ENCODE results near the gene KCNK18. TPM values are rescaled to one million over a fixed set of nuclear protein-coding genes. Genes with fewer than 3 reads are reported as not detected.

Gene KCNK18
- total RNA-seq, 1 donor from 2014 or later = not detected

DNA sequence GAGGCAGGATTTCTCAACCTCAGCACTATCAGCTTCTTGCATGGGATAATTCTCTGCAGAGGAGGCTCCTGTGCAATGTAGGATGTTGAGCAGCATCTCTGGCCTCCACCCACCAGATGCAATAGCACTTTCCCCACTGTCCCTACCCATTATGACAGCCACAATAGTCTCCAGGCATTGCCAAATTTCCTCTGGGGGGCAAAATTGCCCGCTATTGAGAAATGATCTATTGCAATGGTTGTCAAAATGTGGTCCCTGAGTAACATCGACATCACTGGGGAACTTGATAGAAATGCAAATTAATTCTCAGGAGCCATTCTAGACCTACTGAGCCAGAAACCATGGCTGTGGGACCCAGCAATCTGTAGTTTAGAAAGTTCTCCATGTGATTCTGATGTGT, 7.0 kb downstream of the KCNK18 start:
- Mint-ChIP-seq H3K9me3 (peaks cover 2% of the 10 kb centered on the region), H3K36me3 (no peaks in the 10 kb centered on the region), H3K27me3 (ENCODE audit: insufficient read depth, low read depth) (peaks cover 15% of the 10 kb centered on the region), H3K4me1 (no peaks in the 10 kb centered on the region), H3K4me3 (no peak overlapping the region), H3K27ac (no peak overlapping the region)
- no peaks in the 10 kb centered on the region for H3K36me3 ChIP-seq
- H3K4me1 ChIP-seq = no peaks in the 10 kb centered on the region
- no peaks in the 10 kb centered on the region for H3K9me3 ChIP-seq (ENCODE audit: low read depth)
- no peaks in the 10 kb centered on the region for H3F3A ChIP-seq (ENCODE audit: low read depth)
- TF ChIP-seq EZH2 (IDR thresholded peaks at IDR 0.05) = no peak
- TF ChIP-seq, protein P1, sequence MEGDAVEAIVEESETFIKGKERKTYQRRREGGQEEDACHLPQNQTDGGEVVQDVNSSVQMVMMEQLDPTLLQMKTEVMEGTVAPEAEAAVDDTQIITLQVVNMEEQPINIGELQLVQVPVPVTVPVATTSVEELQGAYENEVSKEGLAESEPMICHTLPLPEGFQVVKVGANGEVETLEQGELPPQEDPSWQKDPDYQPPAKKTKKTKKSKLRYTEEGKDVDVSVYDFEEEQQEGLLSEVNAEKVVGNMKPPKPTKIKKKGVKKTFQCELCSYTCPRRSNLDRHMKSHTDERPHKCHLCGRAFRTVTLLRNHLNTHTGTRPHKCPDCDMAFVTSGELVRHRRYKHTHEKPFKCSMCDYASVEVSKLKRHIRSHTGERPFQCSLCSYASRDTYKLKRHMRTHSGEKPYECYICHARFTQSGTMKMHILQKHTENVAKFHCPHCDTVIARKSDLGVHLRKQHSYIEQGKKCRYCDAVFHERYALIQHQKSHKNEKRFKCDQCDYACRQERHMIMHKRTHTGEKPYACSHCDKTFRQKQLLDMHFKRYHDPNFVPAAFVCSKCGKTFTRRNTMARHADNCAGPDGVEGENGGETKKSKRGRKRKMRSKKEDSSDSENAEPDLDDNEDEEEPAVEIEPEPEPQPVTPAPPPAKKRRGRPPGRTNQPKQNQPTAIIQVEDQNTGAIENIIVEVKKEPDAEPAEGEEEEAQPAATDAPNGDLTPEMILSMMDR (IDR thresholded peaks at IDR 0.05) = no peak
- TF ChIP-seq EZH2phosphoT487 (IDR thresholded peaks at IDR 0.05) = no peak
- no peaks in the 10 kb centered on the region for H3K27me3 ChIP-seq
- DNase-seq (ENCODE audit: low spot score) = no peak
- no peaks in the 10 kb centered on the region for H4K20me1 ChIP-seq (ENCODE audit: low read depth)
- H3K9ac ChIP-seq = no peak overlapping the region
- no peak overlapping the region for H3K4me2 ChIP-seq
- no peak overlapping the region for H3K27ac ChIP-seq
- no peak overlapping the region for H2AFZ ChIP-seq (replicated peaks)
- H3K4me3 ChIP-seq = no peak overlapping the region
- no peaks in the 10 kb centered on the region for H3K79me2 ChIP-seq (ENCODE audit: low read depth)

DNA sequence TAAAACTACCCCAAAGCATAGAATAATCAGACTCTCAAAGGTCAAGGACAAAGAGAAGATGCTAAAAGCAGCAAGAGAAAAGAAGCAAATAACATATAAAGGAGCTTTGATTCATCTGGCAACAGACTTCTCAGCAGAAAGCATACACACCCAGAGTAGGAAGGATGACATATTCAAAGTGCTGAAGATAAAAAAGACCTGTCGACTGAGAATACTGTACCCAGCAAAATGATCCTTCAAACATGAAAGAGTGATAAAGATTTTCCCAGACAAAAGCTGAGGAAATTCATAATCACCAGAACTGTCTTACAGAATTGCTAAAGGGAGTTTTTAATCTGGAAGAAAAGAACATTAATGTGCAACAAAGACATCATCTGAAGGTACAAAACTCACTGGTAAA, 14.9 kb downstream of the KCNK18 start:
- H3K9ac ChIP-seq = no peak overlapping the region
- peaks cover 19% of the 10 kb centered on the region for H3K9me3 Mint-ChIP-seq
- H3K4me3 ChIP-seq = no peak overlapping the region
- H2AFZ ChIP-seq (replicated peaks) = no peak overlapping the region
- no peak overlapping the region for H3K4me2 ChIP-seq
- TF ChIP-seq, protein P1 (IDR thresholded peaks at IDR 0.05) = no peak
- TF ChIP-seq EZH2 (IDR thresholded peaks at IDR 0.05) = no peak
- no peak for TF ChIP-seq EZH2phosphoT487 (IDR thresholded peaks at IDR 0.05)
- no peaks in the 10 kb centered on the region for H3K36me3 ChIP-seq
- no peaks in the 10 kb centered on the region for H3K36me3 Mint-ChIP-seq
- peaks cover 21% of the 10 kb centered on the region for H3K27me3 Mint-ChIP-seq (ENCODE audit: insufficient read depth, low read depth)
- no peaks in the 10 kb centered on the region for H3F3A ChIP-seq (ENCODE audit: low read depth)
- no peaks in the 10 kb centered on the region for H3K4me1 Mint-ChIP-seq
- H3K4me3 Mint-ChIP-seq = no peak overlapping the region
- H4K20me1 ChIP-seq (ENCODE audit: low read depth) = no peaks in the 10 kb centered on the region
- H3K27ac ChIP-seq = no peak overlapping the region
- DNase-seq (ENCODE audit: low spot score) = no peak
- no peaks in the 10 kb centered on the region for H3K9me3 ChIP-seq (ENCODE audit: low read depth)
- no peaks in the 10 kb centered on the region for H3K79me2 ChIP-seq (ENCODE audit: low read depth)
- no peaks in the 10 kb centered on the region for H3K4me1 ChIP-seq
- peaks cover 44% of the 10 kb centered on the region for H3K27me3 ChIP-seq
- H3K27ac Mint-ChIP-seq = no peak overlapping the region

GRCh38 chr10:117214401-117214800, 17.1 kb downstream of the KCNK18 start:
- Mint-ChIP-seq H3K4me3 (no peak overlapping the region), H3K27me3 (ENCODE audit: insufficient read depth, low read depth) (peaks cover 26% of the 10 kb centered on the region), H3K4me1 (peaks cover 2% of the 10 kb centered on the region), H3K27ac (no peak overlapping the region), H3K36me3 (no peaks in the 10 kb centered on the region), H3K9me3 (peaks cover 19% of the 10 kb centered on the region)
- H3K4me3 ChIP-seq = no peak overlapping the region
- H3K27ac ChIP-seq = no peak overlapping the region
- H3K9ac ChIP-seq = no peak overlapping the region
- H3K9me3 ChIP-seq (ENCODE audit: low read depth) = no peaks in the 10 kb centered on the region
- no peak overlapping the region for H3K4me2 ChIP-seq
- H4K20me1 ChIP-seq (ENCODE audit: low read depth) = no peaks in the 10 kb centered on the region
- peaks cover 61% of the 10 kb centered on the region for H3K27me3 ChIP-seq
- H3K79me2 ChIP-seq (ENCODE audit: low read depth) = no peaks in the 10 kb centered on the region
- no peaks in the 10 kb centered on the region for H3K4me1 ChIP-seq
- no peaks in the 10 kb centered on the region for H3K36me3 ChIP-seq
- H2AFZ ChIP-seq (replicated peaks) = no peak overlapping the region
- TF ChIP-seq EZH2 (IDR thresholded peaks at IDR 0.05) = no peak
- TF ChIP-seq EZH2phosphoT487 (IDR thresholded peaks at IDR 0.05) = no peak
- TF ChIP-seq, protein P1 (IDR thresholded peaks at IDR 0.05) = no peak
- peaks cover 8% of the 10 kb centered on the region for H3F3A ChIP-seq (ENCODE audit: low read depth)
- DNase-seq (ENCODE audit: low spot score) = no peak

Measured in neural progenitor cell (in vitro differentiated cells).